ENCODE measurements around the gene GNB3. TPM values are rescaled to one million over a fixed set of nuclear protein-coding genes. Genes with fewer than 3 reads are reported as not detected.

Gene GNB3
- total RNA-seq, 4 donors from 2014 or later: 0.38 to 0.88 TPM; not detected in 2

DNA sequence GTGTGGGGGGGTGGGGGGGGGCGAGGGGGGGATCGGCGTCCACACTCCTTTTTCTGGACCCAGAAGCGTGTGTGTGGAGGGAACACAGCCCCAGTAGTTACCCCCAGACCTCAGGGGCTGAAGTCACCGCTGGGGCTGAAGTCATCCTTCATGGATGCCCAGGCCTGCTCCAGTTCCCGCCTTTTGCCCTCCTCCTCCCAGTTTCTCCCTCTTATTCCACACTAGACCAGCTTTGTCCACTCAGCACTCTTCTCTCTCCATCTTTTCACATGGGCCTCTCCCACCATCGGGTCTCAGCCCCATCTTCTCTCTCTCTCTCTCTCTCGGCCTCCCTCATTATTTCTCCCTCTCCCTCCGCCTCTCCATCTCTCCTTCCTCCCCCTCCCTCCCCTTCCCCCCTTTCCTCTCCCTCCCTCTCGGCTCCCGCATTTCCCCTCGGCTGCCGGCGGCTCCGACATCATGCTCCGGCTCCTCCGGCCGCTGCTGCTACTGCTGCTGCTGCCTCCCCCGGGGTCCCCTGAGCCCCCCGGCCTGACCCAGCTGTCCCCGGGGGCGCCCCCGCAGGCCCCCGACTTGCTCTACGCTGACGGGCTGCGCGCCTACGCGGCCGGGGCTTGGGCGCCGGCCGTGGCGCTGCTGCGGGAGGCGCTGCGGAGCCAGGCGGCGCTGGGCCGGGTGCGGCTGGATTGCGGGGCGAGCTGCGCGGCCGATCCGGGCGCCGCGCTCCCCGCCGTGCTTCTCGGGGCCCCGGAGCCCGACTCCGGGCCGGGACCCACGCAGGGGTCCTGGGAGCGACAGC, 12.5 kb upstream of the GNB3 start, which contains the start of gene P3H3:
P3H3 (plus strand) TSS at position 426 of the 799 bp plus-strand sequence; CDS start at position 460, 34 bp downstream.
- TF ChIP-seq, protein P1, sequence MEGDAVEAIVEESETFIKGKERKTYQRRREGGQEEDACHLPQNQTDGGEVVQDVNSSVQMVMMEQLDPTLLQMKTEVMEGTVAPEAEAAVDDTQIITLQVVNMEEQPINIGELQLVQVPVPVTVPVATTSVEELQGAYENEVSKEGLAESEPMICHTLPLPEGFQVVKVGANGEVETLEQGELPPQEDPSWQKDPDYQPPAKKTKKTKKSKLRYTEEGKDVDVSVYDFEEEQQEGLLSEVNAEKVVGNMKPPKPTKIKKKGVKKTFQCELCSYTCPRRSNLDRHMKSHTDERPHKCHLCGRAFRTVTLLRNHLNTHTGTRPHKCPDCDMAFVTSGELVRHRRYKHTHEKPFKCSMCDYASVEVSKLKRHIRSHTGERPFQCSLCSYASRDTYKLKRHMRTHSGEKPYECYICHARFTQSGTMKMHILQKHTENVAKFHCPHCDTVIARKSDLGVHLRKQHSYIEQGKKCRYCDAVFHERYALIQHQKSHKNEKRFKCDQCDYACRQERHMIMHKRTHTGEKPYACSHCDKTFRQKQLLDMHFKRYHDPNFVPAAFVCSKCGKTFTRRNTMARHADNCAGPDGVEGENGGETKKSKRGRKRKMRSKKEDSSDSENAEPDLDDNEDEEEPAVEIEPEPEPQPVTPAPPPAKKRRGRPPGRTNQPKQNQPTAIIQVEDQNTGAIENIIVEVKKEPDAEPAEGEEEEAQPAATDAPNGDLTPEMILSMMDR (IDR thresholded peaks at IDR 0.05; ENCODE audit: low read depth): no peak

DNA sequence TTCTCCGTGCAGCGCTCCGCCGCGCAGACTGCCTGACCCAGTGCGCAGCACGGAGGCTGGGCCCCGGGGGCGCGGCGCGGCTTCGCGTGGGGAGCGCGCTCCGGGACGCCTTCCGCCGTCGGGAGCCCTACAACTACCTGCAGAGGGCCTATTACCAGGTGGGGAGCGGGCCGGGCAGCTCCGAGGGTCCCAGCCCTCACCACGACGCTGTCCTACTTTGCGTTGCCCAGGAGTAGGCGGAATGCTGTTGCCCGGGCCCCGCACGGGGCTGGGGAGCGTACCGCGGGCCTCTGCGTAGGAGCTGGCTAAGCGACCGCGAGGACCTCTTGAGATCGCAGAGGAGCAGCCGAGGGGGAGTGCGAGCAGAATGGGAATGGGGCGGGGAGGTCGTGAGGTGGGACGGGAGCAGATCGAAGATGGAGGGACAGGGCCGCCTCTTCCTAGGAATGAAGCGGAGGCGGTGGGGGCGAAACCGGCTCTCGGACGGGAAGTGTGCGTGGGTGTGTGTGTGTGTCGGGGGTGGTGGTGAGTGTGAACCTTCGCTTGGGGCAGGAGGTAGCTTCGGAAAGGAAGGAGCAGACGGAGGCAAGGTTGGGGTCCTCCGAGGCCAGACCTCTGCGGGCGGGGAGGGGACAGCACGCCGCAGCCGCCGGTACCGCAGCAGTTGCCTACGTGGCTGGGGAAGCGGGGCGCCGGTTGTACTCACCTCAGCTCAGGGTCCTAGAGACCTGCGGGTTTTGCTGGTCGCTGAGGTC, 11.8 kb upstream of the GNB3 start:
- TF ChIP-seq, protein P1 (IDR thresholded peaks at IDR 0.05; ENCODE audit: low read depth): no peak

DNA sequence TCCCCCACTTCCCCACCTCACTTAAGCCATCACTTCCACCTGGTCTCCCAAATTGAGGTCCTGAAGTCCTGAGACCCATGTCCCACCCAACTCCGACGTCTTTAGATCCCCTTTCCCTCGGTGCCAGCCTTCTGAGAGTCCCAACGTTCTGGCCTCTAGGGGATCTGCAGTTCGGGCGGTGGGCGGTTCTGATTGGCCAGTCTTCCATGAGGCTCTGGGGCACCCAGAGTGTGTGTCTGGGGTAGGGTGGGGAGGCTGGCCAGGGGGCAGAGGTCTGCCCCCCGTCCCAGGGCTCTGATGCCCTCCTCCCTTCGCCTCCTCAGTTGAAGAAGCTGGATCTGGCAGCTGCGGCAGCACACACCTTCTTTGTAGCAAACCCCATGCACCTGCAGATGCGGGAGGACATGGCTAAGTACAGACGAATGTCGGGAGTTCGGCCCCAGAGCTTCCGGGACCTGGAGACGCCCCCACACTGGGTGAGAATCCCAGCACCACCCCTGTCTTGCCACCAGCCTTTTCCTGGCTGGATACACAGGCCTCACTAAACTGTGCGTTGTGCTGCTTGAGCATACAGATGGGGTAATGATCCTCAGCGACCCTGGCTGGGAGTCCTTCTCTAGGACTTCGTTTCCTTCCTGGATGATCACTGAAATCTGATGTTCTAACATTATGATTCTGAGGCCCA, 11.0 kb upstream of the GNB3 start:
- TF ChIP-seq, protein P1 (IDR thresholded peaks at IDR 0.05; ENCODE audit: low read depth): no peak

DNA sequence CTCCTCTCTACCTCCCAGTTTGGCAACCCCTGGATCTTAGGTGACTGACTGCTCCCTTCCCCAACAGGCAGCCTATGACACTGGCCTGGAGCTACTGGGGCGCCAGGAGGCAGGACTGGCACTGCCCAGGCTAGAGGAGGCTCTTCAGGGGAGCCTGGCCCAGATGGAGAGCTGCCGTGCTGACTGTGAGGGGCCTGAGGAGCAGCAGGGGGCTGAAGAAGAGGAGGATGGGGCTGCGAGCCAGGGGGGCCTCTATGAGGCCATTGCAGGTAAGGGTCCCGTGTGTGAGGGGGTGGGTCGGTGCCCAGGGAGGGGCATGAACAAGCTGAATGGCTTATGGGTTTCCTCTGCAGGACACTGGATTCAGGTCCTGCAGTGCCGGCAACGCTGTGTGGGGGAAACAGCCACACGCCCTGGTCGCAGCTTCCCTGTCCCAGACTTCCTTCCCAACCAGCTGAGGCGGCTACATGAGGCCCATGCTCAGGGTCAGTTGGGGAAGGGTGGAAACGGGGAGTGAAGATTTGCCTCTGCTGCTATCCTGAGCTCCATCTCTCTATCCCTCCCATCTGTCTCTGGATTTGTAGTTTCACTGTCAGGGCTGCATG, 10.3 kb upstream of the GNB3 start:
- TF ChIP-seq, protein P1 (IDR thresholded peaks at IDR 0.05; ENCODE audit: low read depth): no peak

DNA sequence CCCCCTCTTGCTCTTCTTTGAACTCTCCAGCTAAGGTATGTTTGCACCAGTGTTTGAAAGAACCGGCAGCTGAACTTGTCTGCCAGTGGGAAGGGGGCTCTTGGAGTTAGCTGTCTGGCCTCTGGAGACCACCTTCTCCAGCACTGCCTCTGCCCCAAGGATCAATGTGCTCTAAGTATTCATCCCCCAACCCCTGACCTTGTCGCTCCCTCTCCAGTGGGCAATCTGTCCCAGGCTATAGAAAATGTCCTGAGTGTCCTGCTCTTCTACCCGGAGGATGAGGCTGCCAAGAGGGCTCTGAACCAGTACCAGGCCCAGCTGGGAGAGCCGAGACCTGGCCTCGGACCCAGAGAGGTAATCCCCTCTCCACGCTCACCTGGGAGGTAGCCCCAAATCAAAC, 9.7 kb upstream of the GNB3 start:
- TF ChIP-seq, protein P1 (IDR thresholded peaks at IDR 0.05; ENCODE audit: low read depth): no peak

DNA sequence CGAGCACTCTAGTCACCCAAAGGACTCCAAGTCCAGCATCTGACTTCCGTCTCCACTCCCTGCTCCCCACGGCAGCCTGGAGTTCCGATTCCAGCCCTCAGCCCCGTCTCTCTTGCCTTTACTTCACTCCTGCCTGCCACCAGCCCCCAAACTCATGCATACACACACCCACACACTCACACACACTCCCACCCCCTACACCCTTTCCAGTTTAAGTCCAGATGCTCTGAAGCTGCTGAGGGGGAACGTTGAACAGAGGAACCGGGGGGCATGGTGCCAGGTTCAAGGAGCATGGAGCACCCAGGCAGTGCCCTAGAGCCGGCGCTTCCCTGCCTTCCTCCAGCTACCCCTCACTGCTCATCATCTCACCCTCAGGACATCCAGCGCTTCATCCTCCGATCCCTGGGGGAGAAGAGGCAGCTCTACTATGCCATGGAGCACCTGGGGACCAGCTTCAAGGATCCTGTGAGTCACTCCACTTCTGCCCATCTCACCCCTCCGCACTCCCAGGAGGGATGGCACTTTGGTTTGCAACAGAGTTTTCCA, 9.2 kb upstream of the GNB3 start:
- TF ChIP-seq, protein P1 (IDR thresholded peaks at IDR 0.05; ENCODE audit: low read depth): no peak

Measured in subcutaneous adipose tissue (tissue), 4 donors.